Endothelial cell of umbilical vein (primary cell): ENCODE data around the gene ARHGAP42. TPM values are rescaled to one million over a fixed set of nuclear protein-coding genes. Genes with fewer than 3 reads are reported as not detected.

ENCODE experiments used
- BruUV-seq: library from RNA; stranded (reverse); fragments of 400-500 nt; replicated peaks from 2 replicates; lab custom pipeline; 2021; lab: Mats Ljungman, UMichigan
- CTCF ChIA-PET: fragments of 300-600, 350-600 bp; sonication (Branson Sonifier 250); formaldehyde crosslinking; loops from one replicate; lab custom pipeline; 2021; ENCODE audit warnings: antibody characterized with exemption, inconsistent platforms; lab: Charles Lee
- POLR2A ChIA-PET: fragments of 300-600, 350-600 bp; sonication (Branson Sonifier 250); formaldehyde crosslinking; loops from one replicate; lab custom pipeline; 2021; ENCODE audit warnings: antibody characterized with exemption, inconsistent platforms; lab: Charles Lee
- DNase-seq: peaks from one replicate; pipeline ENCODE4 v3.0.0-alpha.2; 2011; ENCODE audit warnings: low read depth, low spot score
- FAIRE-seq: peaks from 2 replicates; lab custom pipeline; 2011; peaks lifted over from hg19 to GRCh38; lab: Jason Lieb, UNC
- H2AFZ ChIP-seq: 2 replicates; pipeline ENCODE4 v1.6.0; 2012; ENCODE audit warnings: low read depth, low read length, control low read depth, inconsistent platforms
- H3K27ac ChIP-seq: 2 replicates; pipeline ENCODE4 v1.5.1; 2011; ENCODE audit warnings: low read depth, mild to moderate bottlenecking, control low read depth, low read length, moderate library complexity; ENCODE audit not compliant: insufficient read depth
- H3K27me3 ChIP-seq, 2 experiments: 2 replicates each; pipeline versions ENCODE4 v1.6.0 to v1.6.1; 2011; ENCODE audit warnings: low read length in 2 of 2, mixed read lengths in 1 of 2; ENCODE audit not compliant: control insufficient read depth in 2 of 2, insufficient read depth in 2 of 2
- H3K36me3 ChIP-seq, 2 experiments: 2 replicates in 1 of 2; 3 replicates in 1 of 2; pipeline ENCODE4 v1.5.1; 2011; ENCODE audit warnings: low read length in 2 of 2, mild to moderate bottlenecking in 1 of 2, moderate library complexity in 1 of 2; ENCODE audit not compliant: control insufficient read depth in 2 of 2, insufficient read depth in 2 of 2; ENCODE audit errors: extremely low read depth in 1 of 2
- H3K4me1 ChIP-seq: 3 replicates; pipeline ENCODE4 v1.5.1; 2011; ENCODE audit warnings: mild to moderate bottlenecking, low read length; ENCODE audit not compliant: control insufficient read depth, insufficient read depth; ENCODE audit errors: extremely low read depth
- H3K4me2 ChIP-seq: 2 replicates; pipeline ENCODE4 v1.6.1; 2011; ENCODE audit warnings: low read length, control low read depth, mixed read lengths; ENCODE audit not compliant: insufficient read depth
- H3K4me3 ChIP-seq, 3 experiments: fragments of 200-600 bp in 1 of 3; sonication (generic), shearing (Covaris generic) in 1 of 3; replicated peaks in 1 of 3; 2 replicates each; pipeline ENCODE4 v1.5.1; 2011 to 2016; ENCODE audit warnings: control low read depth in 3 of 3, low read length in 3 of 3, mild to moderate bottlenecking in 2 of 3, inconsistent platforms in 1 of 3, low read depth in 1 of 3, moderate library complexity in 1 of 3; ENCODE audit not compliant: insufficient read depth in 1 of 3
- H3K79me2 ChIP-seq: 2 replicates; pipeline ENCODE4 v1.6.0; 2012; ENCODE audit warnings: low read length, inconsistent platforms; ENCODE audit not compliant: control insufficient read depth, insufficient read depth
- H3K9ac ChIP-seq: replicated peaks from 2 replicates; pipeline ENCODE3; 2011; ENCODE audit warnings: low read length, control low read depth; ENCODE audit not compliant: insufficient read depth; ENCODE audit errors: extremely low read depth
- H3K9me1 ChIP-seq: replicated peaks from 3 replicates; pipeline ENCODE4 v1.6.0; 2011; ENCODE audit warnings: mild to moderate bottlenecking, low read length; ENCODE audit not compliant: control insufficient read depth, insufficient read depth; ENCODE audit errors: extremely low read depth
- H3K9me3 ChIP-seq: replicated peaks from 2 replicates; pipeline ENCODE4 v1.5.1; 2012; ENCODE audit warnings: low read length, inconsistent platforms; ENCODE audit not compliant: control insufficient read depth, insufficient read depth
- H4K20me1 ChIP-seq: replicated peaks from 2 replicates; pipeline ENCODE3; 2011; ENCODE audit warnings: mild to moderate bottlenecking, low read length; ENCODE audit not compliant: control insufficient read depth, insufficient read depth; ENCODE audit errors: extremely low read depth
- EZH2 ChIP-seq: IDR thresholded peaks from 2 replicates; pipeline ENCODE4 v1.6.1; 2012; ENCODE audit warnings: borderline replicate concordance, low read depth, mild to moderate bottlenecking, moderate library complexity, low read length, inconsistent platforms; ENCODE audit not compliant: severe bottlenecking
- FOS ChIP-seq: IDR thresholded peaks from 2 replicates; pipeline ENCODE4 v1.6.1; 2011; ENCODE audit warnings: mild to moderate bottlenecking, low read length, moderate library complexity, borderline replicate concordance; ENCODE audit not compliant: insufficient read depth
- GATA2 ChIP-seq: IDR thresholded peaks from 2 replicates; pipeline ENCODE4 v1.7.0; 2011; ENCODE audit warnings: low read depth, mild to moderate bottlenecking, moderate library complexity, mixed read lengths, low read length; ENCODE audit not compliant: insufficient read length, insufficient read depth
- JUN ChIP-seq: IDR thresholded peaks from 2 replicates; pipeline ENCODE4 v1.6.1; 2011; ENCODE audit warnings: borderline replicate concordance, low read depth; ENCODE audit not compliant: insufficient read length, insufficient read depth
- MYC ChIP-seq: IDR thresholded peaks from one replicate; pipeline ENCODE4 v1.6.1; 2011; ENCODE audit warnings: mild to moderate bottlenecking, low read depth, low read length
- POLR2A ChIP-seq: IDR thresholded peaks from 2 replicates; pipeline ENCODE4 v1.6.1; 2012; ENCODE audit warnings: low read depth, mild to moderate bottlenecking, control low read depth, low read length
- POLR2AphosphoS5 ChIP-seq: IDR thresholded peaks from 2 replicates; pipeline ENCODE4 v1.6.1; 2012; ENCODE audit warnings: low read depth, mild to moderate bottlenecking, control low read depth, low read length, moderate library complexity; ENCODE audit not compliant: insufficient read depth
- dilution Hi-C: fragments of 300-500 bp; cut with MboI; formaldehyde crosslinking; loops from one replicate; pipeline ENCODE4 v1.15.0; 2019; ENCODE audit warnings: low sequenced_read_pairs; ENCODE audit not compliant: extremely low pct_ligation_motif_present
- intact Hi-C: fragments of 100-400 bp; cut with micrococcal nuclease; formaldehyde crosslinking; loops from one replicate; pipeline ENCODE4 v1.10.0; 2022
- polyA plus RNA-seq, 4 experiments: library from polyadenylated mRNA; depleted of rRNA in 3 of 4; stranded (reverse) in 3 of 4; unstranded in 1 of 4; fragments of >200 nt; gene quantifications; 2 replicates each; pipeline versions ENCODE4 v1.2.1 to v1.2.3, GENCODE V29; 2011 to 2012; ENCODE audit warnings: missing spikeins in 1 of 4
- total RNA-seq: library from RNA; stranded (reverse); gene quantifications from 2 replicates; pipeline ENCODE4 v1.2.3, GENCODE V29; 2021
- TF ChIP-seq, protein P1 (sequence below), 2 donors: IDR thresholded peaks; 1 replicate in 1 of 2; 2 replicates in 1 of 2; pipeline ENCODE4 v1.5.1; 2011; ENCODE audit warnings: low read length in 2 of 2, mild to moderate bottlenecking in 2 of 2, moderate library complexity in 2 of 2, control low read depth in 1 of 2, inconsistent platforms in 1 of 2, low read depth in 1 of 2; ENCODE audit not compliant: insufficient read depth in 1 of 2; ENCODE audit errors: extremely low read depth in 1 of 2
- TF ChIP-seq, protein P2 (sequence below): IDR thresholded peaks from 2 replicates; pipeline ENCODE4 v1.6.1; 2011; ENCODE audit not compliant: insufficient read depth, insufficient read length

Gene ARHGAP42
- total and polyA plus RNA-seq, 2 donors (not counting 3 experiments of a cell fraction or from before 2014, with no cell fraction given), result 1.8 to 2.4 TPM

DNA sequence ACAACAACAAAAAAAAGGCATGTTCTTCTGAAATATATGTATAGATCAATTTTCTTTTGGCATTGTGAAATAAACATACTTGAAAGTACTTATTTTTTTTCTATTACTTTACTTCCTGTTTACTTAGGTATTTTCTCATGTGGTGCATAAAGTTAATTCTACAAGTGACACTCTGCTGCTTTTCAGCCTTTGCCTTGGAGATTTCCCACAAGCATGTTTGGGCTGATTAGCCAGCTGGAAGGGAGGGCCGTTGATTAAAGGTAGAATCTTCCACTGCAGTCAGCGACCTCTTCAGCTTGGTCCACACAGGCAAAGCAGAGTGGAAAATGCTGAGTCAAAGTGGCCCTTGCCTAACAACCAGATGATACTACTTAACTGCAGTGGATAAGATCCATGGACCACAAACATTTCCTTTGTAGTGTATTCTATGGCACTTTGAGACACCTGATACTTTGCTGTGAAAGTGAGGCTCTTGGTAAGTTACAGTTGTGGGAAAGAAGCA lies 176.0 kb downstream of the ARHGAP42 start:
- intact Hi-C loops (no loop called here), dilution Hi-C loops (no loop called here)
- Histone ChIP-seq H3K4me1 (no peaks in the 10 kb centered on the region), H3K4me3 (no peak overlapping the region), H3K27ac (no peak overlapping the region), H3K9me3 (no peaks in the 10 kb centered on the region), H3K27me3 (no peaks in the 10 kb centered on the region), H2AFZ (no peak overlapping the region), H3K79me2 (no peaks in the 10 kb centered on the region), H3K4me2 (no peak overlapping the region), H3K36me3 (no peaks in the 10 kb centered on the region), H4K20me1 (no peaks in the 10 kb centered on the region), H3K9ac (no peak overlapping the region), H3K9me1 (no peaks in the 10 kb centered on the region)
- TF ChIP-seq GATA2 (no peak), POLR2AphosphoS5 (no peak), FOS (no peak), EZH2 (no peak), POLR2A (no peak), JUN (no peak), MYC (no peak)
- TF ChIP-seq, protein P1, sequence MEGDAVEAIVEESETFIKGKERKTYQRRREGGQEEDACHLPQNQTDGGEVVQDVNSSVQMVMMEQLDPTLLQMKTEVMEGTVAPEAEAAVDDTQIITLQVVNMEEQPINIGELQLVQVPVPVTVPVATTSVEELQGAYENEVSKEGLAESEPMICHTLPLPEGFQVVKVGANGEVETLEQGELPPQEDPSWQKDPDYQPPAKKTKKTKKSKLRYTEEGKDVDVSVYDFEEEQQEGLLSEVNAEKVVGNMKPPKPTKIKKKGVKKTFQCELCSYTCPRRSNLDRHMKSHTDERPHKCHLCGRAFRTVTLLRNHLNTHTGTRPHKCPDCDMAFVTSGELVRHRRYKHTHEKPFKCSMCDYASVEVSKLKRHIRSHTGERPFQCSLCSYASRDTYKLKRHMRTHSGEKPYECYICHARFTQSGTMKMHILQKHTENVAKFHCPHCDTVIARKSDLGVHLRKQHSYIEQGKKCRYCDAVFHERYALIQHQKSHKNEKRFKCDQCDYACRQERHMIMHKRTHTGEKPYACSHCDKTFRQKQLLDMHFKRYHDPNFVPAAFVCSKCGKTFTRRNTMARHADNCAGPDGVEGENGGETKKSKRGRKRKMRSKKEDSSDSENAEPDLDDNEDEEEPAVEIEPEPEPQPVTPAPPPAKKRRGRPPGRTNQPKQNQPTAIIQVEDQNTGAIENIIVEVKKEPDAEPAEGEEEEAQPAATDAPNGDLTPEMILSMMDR (IDR thresholded peaks at IDR 0.05; ENCODE audit: extremely low read depth in 1 of 2, insufficient read depth in 1 of 2, low read depth in 1 of 2, low read length in 2 of 2), result no peak
- TF ChIP-seq, protein P2, sequence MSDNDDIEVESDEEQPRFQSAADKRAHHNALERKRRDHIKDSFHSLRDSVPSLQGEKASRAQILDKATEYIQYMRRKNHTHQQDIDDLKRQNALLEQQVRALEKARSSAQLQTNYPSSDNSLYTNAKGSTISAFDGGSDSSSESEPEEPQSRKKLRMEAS, result no peak
- ChIA-PET CTCF (interaction anchor here (0.6 to 1.2 kb wide), 3 partner anchors 32 to 287 kb away, joined by 3 read pairs; no protein-coding TSS in a partner anchor), POLR2A (no interaction called here)
- BruUV-seq, result no TSS peak
- DNase-seq (peak; percentile 3), FAIRE-seq (no peak)
